ENCODE data around the gene CADPS.

The CADPS gene

GRCh38 chr3:62365391-62366125 lies 509.7 kb downstream of the CADPS start:
- H3K4me3 ChIP-seq (ENCODE audit: low read depth, low read length) = no peak overlapping the region

GRCh38 chr3:62364191-62364590 lies 511.0 kb downstream of the CADPS start:
- no peak overlapping the region for H3K4me3 ChIP-seq (ENCODE audit: low read depth, low read length)

GRCh38 chr3:62363275-62363674 lies 511.9 kb downstream of the CADPS start:
- H3K4me3 ChIP-seq (ENCODE audit: low read depth, low read length) = no peak overlapping the region

GRCh38 chr3:62361824-62362223 lies 513.4 kb downstream of the CADPS start:
- H3K4me3 ChIP-seq (ENCODE audit: low read depth, low read length) = no peak overlapping the region

- H3K4me3 ChIP-seq (ENCODE audit: low read depth, low read length) = no peak overlapping the region
These were observed 514.0 kb downstream of the CADPS start for GRCh38 chr3:62361261-62361660.

GRCh38 chr3:62359531-62359930 lies 515.7 kb downstream of the CADPS start:
- no peak overlapping the region for H3K4me3 ChIP-seq (ENCODE audit: low read depth, low read length)

GRCh38 chr3:62356356-62356755 lies 518.9 kb downstream of the CADPS start:
- H3K4me3 ChIP-seq (ENCODE audit: low read depth, low read length) = no peak overlapping the region

GRCh38 chr3:62355703-62356102 lies 519.5 kb downstream of the CADPS start:
- H3K4me3 ChIP-seq (ENCODE audit: low read depth, low read length) = no peak overlapping the region
